Smooth muscle cell (in vitro differentiated cells): ENCODE results near the gene RIPOR2. TPM values are rescaled to one million over a fixed set of nuclear protein-coding genes. Genes with fewer than 3 reads are reported as not detected.

ENCODE experiments used
- DNase-seq: peaks from one replicate; lab custom pipeline; 2025; ENCODE audit not compliant: unreplicated experiment; lab: John Stamatoyannopoulos, UW
- H2AFZ ChIP-seq: fragments of 200-600 bp; sonication (generic); 2 replicates; pipeline ENCODE4 v1.6.0; 2016; ENCODE audit warnings: antibody characterized with exemption, low read depth, mild to moderate bottlenecking
- H3F3A ChIP-seq: fragments of 200-600 bp; sonication (generic); 2 replicates; pipeline ENCODE4 v1.6.0; 2017; ENCODE audit warnings: antibody characterized with exemption, low read depth
- H3K27ac ChIP-seq: fragments of 200-600 bp; sonication (generic); 2 replicates; pipeline ENCODE4 v1.5.1; 2016; ENCODE audit warnings: low read depth, mild to moderate bottlenecking
- H3K27me3 ChIP-seq: fragments of 200-600 bp; sonication (generic); 2 replicates; pipeline ENCODE4 v1.6.1; 2016; ENCODE audit warnings: low read depth, mild to moderate bottlenecking
- H3K36me3 ChIP-seq: fragments of 200-600 bp; sonication (generic); 2 replicates; pipeline ENCODE4 v1.5.1; 2016; ENCODE audit warnings: low read depth
- H3K4me1 ChIP-seq: fragments of 200-600 bp; sonication (generic); 2 replicates; pipeline ENCODE4 v1.5.1; 2016; ENCODE audit warnings: low read depth
- H3K4me2 ChIP-seq: fragments of 200-600 bp; sonication (generic); 2 replicates; pipeline ENCODE4 v1.6.0; 2016; ENCODE audit warnings: mild to moderate bottlenecking
- H3K4me3 ChIP-seq: fragments of 200-600 bp; sonication (generic); 2 replicates; pipeline ENCODE4 v1.5.1; 2016; ENCODE audit warnings: mild to moderate bottlenecking
- H3K79me2 ChIP-seq: fragments of 200-600 bp; sonication (generic); 2 replicates; pipeline ENCODE4 v1.6.0; 2016; ENCODE audit warnings: low read depth, mild to moderate bottlenecking
- H3K9ac ChIP-seq: fragments of 200-600 bp; sonication (generic); 2 replicates; pipeline ENCODE4 v1.6.0; 2016; ENCODE audit warnings: low read depth
- H3K9me3 ChIP-seq: fragments of 200-600 bp; sonication (generic); replicated peaks from 2 replicates; pipeline ENCODE4 v1.5.1; 2016; ENCODE audit warnings: low read depth
- H4K20me1 ChIP-seq: fragments of 200-600 bp; sonication (generic); 2 replicates; pipeline ENCODE4 v1.6.0; 2016; ENCODE audit warnings: low read depth
- CTCF ChIP-seq: fragments of 200-600 bp; sonication (generic); IDR thresholded peaks from 2 replicates; pipeline ENCODE4 v1.5.1; 2017; ENCODE audit warnings: borderline replicate concordance, mild to moderate bottlenecking, antibody characterized with exemption; ENCODE audit not compliant: insufficient read depth, poor library complexity, severe bottlenecking
- WGBS: methylation state at CpG from one replicate; pipeline ENCODE4 v1.1.7; 2016; ENCODE audit warnings: low lambda C conversion rate; 5-methylcytosine and 5-hydroxymethylcytosine counted together
- polyA plus RNA-seq: library from polyadenylated mRNA; unstranded; fragments of >200 nt; fragmentation: Nextera tagmentation; extraction: Ambion mirVana; gene quantifications from 2 replicates; pipeline ENCODE4 v1.2.1, GENCODE V29; 2016
- total RNA-seq: library from RNA; depleted of rRNA; stranded (reverse); fragments of >200 nt; gene quantifications from 2 replicates; pipeline ENCODE4 v1.2.3, GENCODE V29; 2014

Gene RIPOR2
- total and polyA plus RNA-seq, 2 experiments from 2014 or later, result 2.3 to 5.6 TPM

- Histone ChIP-seq H3K27ac (no peak overlapping the region), H3K4me2 (peak overlapping the region; percentile 36)
- TF ChIP-seq CTCF, result no peak
Measured at GRCh38 chr6:24802271-24803059, 133.3 kb downstream of the RIPOR2 start.

GRCh38 chr6:24799541-24799915 lies 136.2 kb downstream of the RIPOR2 start:
- Histone ChIP-seq H3K4me2 (no peak overlapping the region), H3K9me3 (no peaks in the 10 kb centered on the region), H3F3A (no peaks in the 10 kb centered on the region), H3K79me2 (no peaks in the 10 kb centered on the region), H2AFZ (no peak overlapping the region), H3K36me3 (no peaks in the 10 kb centered on the region), H3K9ac (no peak overlapping the region), H3K4me3 (no peak overlapping the region), H3K27ac (no peak overlapping the region), H3K27me3 (no peaks in the 10 kb centered on the region), H4K20me1 (no peaks in the 10 kb centered on the region), H3K4me1 (no peaks in the 10 kb centered on the region)
- DNase-seq, result no peak
- 89% methylated on average over 1 of the region's 1 CpG for WGBS
- TF ChIP-seq CTCF, result no peak

More at GRCh38 chr6:24802271-24803059, 133.3 kb downstream of the RIPOR2 start:
- 65% methylated on average over 8 of the region's 8 CpGs for WGBS
- no peak overlapping the region for H3K4me3 ChIP-seq
- H3K79me2 ChIP-seq, result no peaks in the 10 kb centered on the region
- no peak overlapping the region for H2AFZ ChIP-seq
- H4K20me1 ChIP-seq, result no peaks in the 10 kb centered on the region
- H3K36me3 ChIP-seq, result no peaks in the 10 kb centered on the region
- DNase-seq, result no peak
- H3K27me3 ChIP-seq, result no peaks in the 10 kb centered on the region
- no peaks in the 10 kb centered on the region for H3F3A ChIP-seq
- no peaks in the 10 kb centered on the region for H3K4me1 ChIP-seq
- no peaks in the 10 kb centered on the region for H3K9me3 ChIP-seq
- H3K9ac ChIP-seq, result no peak overlapping the region

GRCh38 chr6:24798740-24799540 lies 136.8 kb downstream of the RIPOR2 start, which contains the start of gene ARMH2:
ARMH2 (minus strand) TSS chr6:24798917; CDS start chr6:24798857, 60 bp downstream.
- WGBS, result 95% methylated on average over 13 of the region's 13 CpGs
- Histone ChIP-seq H3K27ac (no peak within 1 kb of the TSS), H3K36me3 (no peaks in the 10 kb centered on the region), H3K4me2 (no peak within 1 kb of the TSS), H3K79me2 (no peaks in the 10 kb centered on the region), H3K9me3 (no peaks in the 10 kb centered on the region), H3F3A (no peaks in the 10 kb centered on the region), H3K9ac (no peak within 1 kb of the TSS), H2AFZ (no peak within 1 kb of the TSS), H3K4me3 (no peak within 1 kb of the TSS), H3K4me1 (no peaks in the 10 kb centered on the region), H4K20me1 (no peaks in the 10 kb centered on the region), H3K27me3 (no peaks in the 10 kb centered on the region)
- TF ChIP-seq CTCF, result no peak
- DNase-seq, result no peak
